CD14-positive monocyte (primary cell): ENCODE measurements around the gene SUSD1. TPM values are rescaled to one million over a fixed set of nuclear protein-coding genes. Genes with fewer than 3 reads are reported as not detected.

Experiments
- DNase-seq, 3 donors: peaks; one replicate each; pipeline ENCODE4 v3.0.0-alpha.2; 2011 to 2022
- H2AFZ ChIP-seq: 2 replicates; pipeline ENCODE4 v1.6.0; 2012; ENCODE audit warnings: mild to moderate bottlenecking, low read depth, low read length, inconsistent platforms; ENCODE audit not compliant: insufficient read depth, poor library complexity, severe bottlenecking
- H3K27ac ChIP-seq, 2 donors: 1 replicate in 1 of 2; 2 replicates in 1 of 2; pipeline ENCODE4 v1.5.1; 2012 to 2013; ENCODE audit warnings: low read length in 2 of 2, control low read depth in 1 of 2, inconsistent platforms in 1 of 2, low read depth in 1 of 2, mild to moderate bottlenecking in 1 of 2
- H3K27me3 ChIP-seq, 2 donors: one replicate each; pipeline versions ENCODE4 v1.6.0 to v1.6.1; 2011 to 2013; ENCODE audit warnings: low read length in 2 of 2; ENCODE audit not compliant: control insufficient read depth in 2 of 2, insufficient read depth in 2 of 2
- H3K36me3 ChIP-seq, 2 donors: replicated peaks in 1 of 2; 1 replicate in 1 of 2; 2 replicates in 1 of 2; pipeline versions ENCODE4 v1.5.1 to v1.6.1; 2012 to 2013; ENCODE audit warnings: low read length in 2 of 2, control low read depth in 1 of 2, inconsistent platforms in 1 of 2, mild to moderate bottlenecking in 1 of 2; ENCODE audit not compliant: insufficient read depth in 2 of 2, control insufficient read depth in 1 of 2
- H3K4me1 ChIP-seq, 2 donors: 1 replicate in 1 of 2; 2 replicates in 1 of 2; pipeline versions ENCODE4 v1.5.1 to v1.6.1; 2012 to 2013; ENCODE audit warnings: low read length in 2 of 2, control low read depth in 1 of 2, inconsistent platforms in 1 of 2, mild to moderate bottlenecking in 1 of 2, moderate library complexity in 1 of 2; ENCODE audit not compliant: insufficient read depth in 2 of 2, control insufficient read depth in 1 of 2
- H3K4me2 ChIP-seq: replicated peaks from 2 replicates; pipeline ENCODE3; 2012; ENCODE audit warnings: low read length, moderate library complexity, mild to moderate bottlenecking; ENCODE audit not compliant: poor library complexity, severe bottlenecking; ENCODE audit errors: extremely low read depth
- H3K4me3 ChIP-seq, 3 experiments: fragments of 200-600 bp in 1 of 3; sonication (generic) in 1 of 3; replicated peaks in 1 of 3; 1 replicate in 2 of 3; 2 replicates in 1 of 3; pipeline ENCODE4 v1.5.1; 2011 to 2013; ENCODE audit warnings: low read length in 3 of 3, mild to moderate bottlenecking in 3 of 3, control low read depth in 2 of 3, low read depth in 2 of 3, inconsistent platforms in 1 of 3, moderate library complexity in 1 of 3
- H3K79me2 ChIP-seq: 2 replicates; pipeline ENCODE4 v1.6.0; 2012; ENCODE audit warnings: mild to moderate bottlenecking, control low read depth, inconsistent platforms, low read length, moderate library complexity; ENCODE audit not compliant: insufficient read depth
- H3K9ac ChIP-seq: 2 replicates; pipeline ENCODE4 v1.6.0; 2017; ENCODE audit warnings: low read length, mild to moderate bottlenecking; ENCODE audit not compliant: insufficient read depth, poor library complexity, severe bottlenecking
- H3K9me3 ChIP-seq, 2 donors: replicated peaks in 1 of 2; 1 replicate in 1 of 2; 2 replicates in 1 of 2; pipeline versions ENCODE4 v1.5.1 to v1.6.1; 2012 to 2013; ENCODE audit warnings: low read length in 2 of 2, control low read depth in 1 of 2; ENCODE audit not compliant: control insufficient read depth in 1 of 2, insufficient read depth in 1 of 2
- H4K20me1 ChIP-seq: 2 replicates; pipeline ENCODE4 v1.6.0; 2012; ENCODE audit warnings: mild to moderate bottlenecking, low read length, control low read depth, moderate library complexity; ENCODE audit not compliant: insufficient read depth
- H3K27ac Mint-ChIP-seq, 7 donors: one replicate each; pipeline ENCODE4 v1.8.0; 2020; ENCODE audit warnings: mild to moderate bottlenecking in 7 of 7, mixed read lengths in 7 of 7, moderate library complexity in 6 of 7, inconsistent platforms in 2 of 7
- H3K27me3 Mint-ChIP-seq, 3 donors: one replicate each; pipeline ENCODE4 v1.8.0; 2021 to 2022; ENCODE audit warnings: low read depth in 3 of 3, mild to moderate bottlenecking in 3 of 3, mixed read lengths in 3 of 3, moderate library complexity in 3 of 3, inconsistent platforms in 1 of 3
- H3K36me3 Mint-ChIP-seq, 2 donors: one replicate each; pipeline ENCODE4 v1.8.0; 2020; ENCODE audit warnings: mixed read lengths in 2 of 2, inconsistent platforms in 1 of 2, mild to moderate bottlenecking in 1 of 2
- H3K4me1 Mint-ChIP-seq: one replicate; pipeline ENCODE4 v1.8.0; 2020; ENCODE audit warnings: mild to moderate bottlenecking, mixed read lengths
- H3K4me3 Mint-ChIP-seq, 2 donors: one replicate each; pipeline ENCODE4 v1.8.0; 2020; ENCODE audit warnings: mild to moderate bottlenecking in 2 of 2, mixed read lengths in 2 of 2, moderate library complexity in 1 of 2
- H3K9me3 Mint-ChIP-seq, 7 donors: one replicate each; pipeline ENCODE4 v1.8.0; 2020 to 2022; ENCODE audit warnings: mixed read lengths in 7 of 7, mild to moderate bottlenecking in 6 of 7, moderate library complexity in 6 of 7, inconsistent platforms in 2 of 7
- CTCF ChIP-seq: fragments of 200-600 bp; IDR thresholded peaks from one replicate; pipeline ENCODE4 v1.8.0; 2022; ENCODE audit warnings: antibody characterized with exemption, mild to moderate bottlenecking
- WGBS: methylation state at CpG from one replicate; pipeline ENCODE4 v1.1.5; 2013; ENCODE audit warnings: missing lambda C conversion rate; ENCODE audit not compliant: insufficient coverage; 5-methylcytosine and 5-hydroxymethylcytosine counted together
- intact Hi-C, 2 donors: fragments of 100-400 bp; cut with micrococcal nuclease; formaldehyde crosslinking; loops; one replicate each; pipeline versions ENCODE4 v1.15.0 to v1.15.1; 2023
- polyA plus RNA-seq, 3 donors: library from polyadenylated mRNA; depleted of rRNA in 1 of 3; unstranded in 2 of 3; stranded (reverse) in 1 of 3; fragments of 300-500 nt in 2 of 3; fragments of >200 nt in 1 of 3; fragmentation: Illumina TruSeq in 2 of 3; gene quantifications; 1 replicate in 2 of 3; 2 replicates in 1 of 3; pipeline ENCODE4 v1.2.3, GENCODE V29; 2012 to 2021

The SUSD1 gene
- polyA plus RNA-seq, 3 donors = 29.1 to 42.3 (median 30.9) TPM

DNA sequence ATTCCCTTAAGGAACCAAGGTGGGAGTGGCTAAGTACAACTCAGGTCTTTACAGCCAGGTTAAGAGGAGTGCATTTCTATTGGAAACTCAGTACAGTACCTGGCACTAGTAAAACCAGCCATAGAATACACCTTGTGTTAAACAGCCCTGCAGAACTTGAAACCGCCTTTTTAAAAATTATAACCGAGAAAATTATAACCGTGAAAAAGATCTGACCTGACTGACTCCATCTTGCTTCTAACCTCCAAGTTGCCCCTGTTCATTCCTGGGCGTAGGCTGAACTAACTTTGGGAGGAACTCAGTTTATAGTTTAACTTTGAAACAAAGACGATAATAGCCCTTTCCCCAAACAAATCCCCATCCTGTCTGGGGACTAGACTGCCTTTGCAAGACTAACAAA is 132.3 kb downstream of the SUSD1 start:
- Histone ChIP-seq H3K4me1 (peaks cover 0 to 4% of the 10 kb centered on the region in 2 donors), H3K36me3 (peaks cover 32 to 88% of the 10 kb centered on the region in 2 donors), H3K9ac (no peak overlapping the region), H3K4me2 (no peak overlapping the region), H3K27me3 (no peaks in the 10 kb centered on the region), H3K27ac (no peak overlapping the region), H2AFZ (no peak overlapping the region), H3K4me3 (no peak overlapping the region), H3K9me3 (no peaks in the 10 kb centered on the region), H4K20me1 (no peaks in the 10 kb centered on the region), H3K79me2 (no peaks in the 10 kb centered on the region)
- H3K27me3 Mint-ChIP-seq = peaks cover 0 to 2% (median 1%) of the 10 kb centered on the region in 3 donors
- no peak for TF ChIP-seq CTCF
- H3K27ac Mint-ChIP-seq = no peak overlapping the region
- 96% methylated on average over 3 of the region's 5 CpGs for WGBS
- intact Hi-C loops = no loop called here
- peaks cover 7% of the 10 kb centered on the region for H3K4me1 Mint-ChIP-seq
- DNase-seq = no peak
- H3K36me3 Mint-ChIP-seq = peaks cover 61 to 79% of the 10 kb centered on the region in 2 donors
- H3K4me3 Mint-ChIP-seq = no peak overlapping the region
- peaks cover 0 to under 1% (median 0%) of the 10 kb centered on the region in 7 donors for H3K9me3 Mint-ChIP-seq

GRCh38 chr9:112042244-112042638 is 132.9 kb downstream of the SUSD1 start:
- Mint-ChIP-seq H3K27me3 (peaks cover 1 to 3% (median 2%) of the 10 kb centered on the region in 3 donors), H3K4me3 (no peak overlapping the region), H3K36me3 (peaks cover 63 to 79% of the 10 kb centered on the region in 2 donors), H3K9me3 (no peaks in the 10 kb centered on the region), H3K4me1 (peaks cover 5% of the 10 kb centered on the region), H3K27ac (no peak overlapping the region)
- Histone ChIP-seq H3K4me3 (no peak overlapping the region), H3K4me1 (peaks cover 0 to 4% of the 10 kb centered on the region in 2 donors), H3K36me3 (peaks cover 37 to 88% of the 10 kb centered on the region in 2 donors), H3K79me2 (no peaks in the 10 kb centered on the region), H3K9me3 (no peaks in the 10 kb centered on the region), H4K20me1 (no peaks in the 10 kb centered on the region), H3K4me2 (no peak overlapping the region), H2AFZ (no peak overlapping the region), H3K27ac (no peak overlapping the region), H3K9ac (no peak overlapping the region), H3K27me3 (no peaks in the 10 kb centered on the region)
- no peak for DNase-seq
- intact Hi-C loops = no loop called here
- no peak for TF ChIP-seq CTCF
- whole genome bisulfite sequencing = no CpG with 5 or more reads among the region's 3 CpGs
